Activated naive CD4-positive, alpha-beta T cell treated with anti-CD3 and anti-CD28 coated beads, Interleukin-2, amount 10 ng/mL, durations not matched to agents 5 hours and 36 hours (primary cell): Measurements from ENCODE around the gene LLGL1. TPM values are rescaled to one million over a fixed set of nuclear protein-coding genes. Genes with fewer than 3 reads are reported as not detected.

Source experiments
- total RNA-seq, 2 experiments: library from RNA; stranded (reverse); gene quantifications; one replicate each; pipeline ENCODE4 v1.2.3, GENCODE V29; 2021

LLGL1 gene
- 10 to 100 TPM; 19.3 to 19.6 TPM for total RNA-seq

DNA sequence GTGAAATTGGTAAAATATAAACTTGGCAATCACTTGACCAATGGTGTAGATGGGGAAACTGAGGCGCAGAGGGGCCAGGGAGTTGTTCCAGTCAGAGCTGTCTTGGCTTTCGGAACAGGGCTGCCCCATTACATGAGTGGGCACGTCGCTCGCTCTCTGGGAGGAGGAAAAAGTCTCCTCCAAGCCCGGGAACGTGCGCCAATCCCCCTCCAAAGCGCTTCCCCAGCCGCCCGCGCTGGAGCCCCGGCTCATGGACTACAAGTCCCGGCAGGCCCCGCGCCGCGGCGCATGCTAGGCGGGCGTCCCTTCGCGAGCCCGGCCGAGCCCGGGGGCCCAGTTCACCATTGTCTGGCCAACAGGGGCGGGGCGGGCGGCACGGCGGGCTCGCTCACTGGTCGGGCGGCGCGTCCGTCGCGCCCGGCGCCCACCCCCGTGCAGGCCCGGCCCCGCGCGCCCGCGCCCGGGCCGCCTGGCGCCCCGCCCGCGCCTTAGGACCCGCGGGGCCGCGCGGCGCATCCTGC, at the start of gene LLGL1:
TSS of gene LLGL1 (plus strand) at position 515 of the 521 bp plus-strand sequence. CDS start 48 bp downstream, outside the sequence.

DNA sequence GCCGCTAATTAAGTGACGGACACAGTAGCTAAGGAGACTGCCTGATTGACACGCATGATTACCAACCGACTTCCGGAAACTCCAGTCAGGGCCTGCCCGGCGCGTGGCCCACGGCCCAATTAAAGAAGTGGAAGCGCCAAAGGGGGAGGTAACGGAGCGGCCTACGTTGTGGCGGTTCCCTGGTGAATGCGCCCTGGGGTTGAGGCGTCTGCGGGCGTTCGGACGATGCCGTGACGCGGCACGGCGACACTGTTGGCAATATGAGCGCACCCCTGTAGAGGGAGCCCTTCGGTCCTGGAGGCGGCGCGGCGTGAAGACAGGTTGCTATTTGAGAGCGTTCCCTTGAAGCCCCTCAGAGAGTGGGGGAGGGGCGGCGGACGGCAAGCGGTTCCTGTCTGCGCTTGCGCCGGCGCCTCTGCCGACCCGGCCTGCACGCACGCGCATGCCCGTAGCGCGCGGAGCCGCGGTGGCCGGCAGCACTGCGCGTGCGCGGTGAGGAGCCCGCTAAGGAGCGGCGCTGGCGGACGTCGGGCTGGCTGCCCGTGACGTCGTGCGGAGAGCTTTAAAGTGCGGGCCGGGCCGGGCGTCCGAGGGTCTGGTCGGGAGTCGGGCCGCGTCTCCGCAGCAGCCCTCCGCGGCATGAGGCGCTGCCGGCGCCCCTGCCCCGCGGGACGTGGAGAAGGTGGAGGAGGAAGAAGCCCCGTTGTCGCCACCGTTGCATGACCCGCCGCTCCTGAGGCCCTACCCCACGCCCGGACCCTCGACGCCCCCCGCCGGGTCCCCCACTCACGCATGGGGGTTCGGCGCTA, 41.9 kb upstream of the LLGL1 start, which contains the start of gene ALKBH5:
TSS of gene ALKBH5 (plus strand) at position 495 of the 809 bp plus-strand sequence. CDS start 416 bp downstream, outside the sequence.

DNA sequence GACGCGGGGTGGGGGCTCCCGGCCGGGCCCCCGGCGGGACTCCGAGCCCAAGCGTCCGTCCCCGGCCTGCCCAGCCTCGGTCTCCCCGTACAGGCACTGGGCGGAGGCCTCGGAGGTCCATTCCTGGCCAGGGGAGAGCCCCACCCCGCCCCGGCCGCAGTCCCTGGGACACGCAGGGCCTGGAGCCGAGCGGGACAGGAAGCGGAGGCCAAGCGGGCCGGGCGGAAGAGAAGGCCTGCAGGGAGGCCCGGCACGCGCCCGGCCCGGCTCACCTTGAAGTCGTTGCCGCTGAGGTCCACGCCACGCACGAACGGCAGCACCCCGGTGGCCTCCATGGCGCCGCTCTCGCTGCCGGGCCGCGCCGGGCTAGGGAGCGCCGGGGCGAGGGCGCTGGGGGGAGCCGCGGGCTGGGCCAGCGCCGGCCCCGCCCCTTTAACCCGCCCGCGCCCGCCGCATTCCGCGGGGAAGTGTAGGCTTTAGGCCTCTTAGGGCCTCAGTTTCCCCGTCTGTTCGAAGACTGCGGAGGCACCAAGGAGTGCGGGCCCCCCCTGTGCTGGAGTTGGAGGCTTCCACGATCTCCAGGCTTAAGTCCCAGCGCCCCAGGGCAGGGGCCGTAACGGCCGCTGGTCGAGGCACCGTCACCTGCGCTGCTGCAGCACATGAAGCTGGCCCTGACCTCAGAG, 33.1 kb downstream of the LLGL1 start, which contains the start of gene FLII:
TSS of gene FLII (minus strand) at position 383 of the 683 bp plus-strand sequence. CDS start at position 335, 48 bp downstream.

DNA sequence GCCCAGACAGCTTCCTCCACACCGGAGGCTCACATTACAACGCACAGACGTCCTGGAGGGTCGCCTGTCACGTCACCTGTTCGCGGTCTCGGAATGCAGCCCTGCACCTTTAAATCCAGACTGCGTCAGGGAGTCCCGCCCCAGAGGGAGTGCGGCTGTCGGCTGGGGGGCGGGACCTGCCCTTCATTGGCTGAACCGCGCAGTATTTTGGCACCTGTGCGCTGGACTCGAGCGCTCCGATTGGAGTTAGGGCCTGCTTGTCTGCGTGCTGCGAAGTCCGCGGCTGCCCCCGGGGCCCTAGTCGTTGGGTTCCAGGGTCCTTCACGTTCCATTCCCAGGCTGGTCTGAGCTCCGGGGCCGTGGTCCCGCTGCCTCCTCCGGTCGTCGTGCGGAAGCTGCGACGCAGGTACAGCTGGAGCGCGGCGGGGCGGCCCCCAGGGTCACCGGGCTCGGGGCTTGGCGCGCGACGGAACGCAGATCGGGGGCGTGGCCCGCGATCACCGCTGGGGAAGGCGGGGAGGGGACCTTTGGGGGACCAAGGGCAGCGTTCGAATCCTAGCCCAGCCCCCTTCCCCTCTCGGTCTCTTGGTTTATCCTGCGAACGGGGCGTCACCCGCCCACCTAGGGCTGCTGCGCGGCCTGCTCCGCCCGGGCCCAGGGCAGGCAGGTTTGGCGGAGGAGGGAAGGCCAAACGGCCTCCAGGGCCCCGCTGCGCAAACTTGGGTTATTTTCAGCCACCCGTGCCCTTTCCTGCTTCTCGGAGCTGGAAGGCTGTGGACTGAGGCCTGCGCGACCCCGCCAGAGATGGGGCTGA, 35.1 kb downstream of the LLGL1 start, which contains the start of gene MIEF2:
TSS of gene MIEF2 (plus strand) at position 331 of the 814 bp plus-strand sequence. CDS start 2,059 bp downstream, outside the sequence.

Other genes with a start within 250 kb of the LLGL1 start
- gene ATPAF2, start 186.5 kb upstream of the LLGL1 start, total RNA-seq: 10 to 100 TPM; 19.3 to 20.6 TPM
- 10 to 100 TPM in 1 of 2 experiments, 1 to 10 TPM in 1; 9.7 to 10.4 TPM for gene GID4, start 186.2 kb upstream of the LLGL1 start, total RNA-seq
- gene DRG2, start 137.7 kb upstream of the LLGL1 start, total RNA-seq: 10 to 100 TPM; 46.6 to 47.8 TPM
- gene MYO15A, start 116.9 kb upstream of the LLGL1 start, total RNA-seq: under 1 TPM; 0.38 to 0.55 TPM
- 100 to 1,000 TPM; 104 to 106 TPM for gene ALKBH5, start 41.8 kb upstream of the LLGL1 start, total RNA-seq
- gene FLII, start 33.1 kb downstream of the LLGL1 start, total RNA-seq: 100 to 1,000 TPM; 307 to 321 TPM
- gene MIEF2, start 35.0 kb downstream of the LLGL1 start, total RNA-seq: 10 to 100 TPM in 1 of 2 experiments, 1 to 10 TPM in 1; 8.2 to 10.3 TPM
- 10 to 100 TPM; 49.9 to 55.0 TPM for gene TOP3A, start 89.4 kb downstream of the LLGL1 start, total RNA-seq
- 10 to 100 TPM; 24.2 to 26.2 TPM for gene SMCR8, start 89.7 kb downstream of the LLGL1 start, total RNA-seq
- gene SHMT1, start 137.9 kb downstream of the LLGL1 start, total RNA-seq: 10 to 100 TPM; 33.0 to 33.1 TPM
- not detected for gene EVPLL, start 152.1 kb downstream of the LLGL1 start, total RNA-seq